Activated T-helper 2 cell treated with anti-CD3 and anti-CD28 coated beads, Interferon-gamma antibody, Interleukin-2, Interleukin-4, amounts not matched to agents 10 μg/mL and 5 μg/mL and 100 μg/mL, durations not matched to agents 14 hours and 24 hours and 36 hours (primary cell): ENCODE measurements around the gene TYSND1. TPM values are rescaled to one million over a fixed set of nuclear protein-coding genes. Genes with fewer than 3 reads are reported as not detected.

Experiments
- DNase-seq: peaks from one replicate; pipeline ENCODE4 v3.0.0; 2021; ENCODE audit warnings: low spot score
- H3K27ac Mint-ChIP-seq: one replicate; pipeline ENCODE4 v1.8.0; 2021; ENCODE audit warnings: mixed read lengths
- H3K27me3 Mint-ChIP-seq: one replicate; pipeline ENCODE4 v1.8.0; 2021; ENCODE audit warnings: low read depth, mixed read lengths
- H3K36me3 Mint-ChIP-seq: one replicate; pipeline ENCODE4 v1.8.0; 2021; ENCODE audit warnings: low read depth, mixed read lengths
- H3K4me1 Mint-ChIP-seq: one replicate; pipeline ENCODE4 v1.8.0; 2021; ENCODE audit warnings: low read depth, mixed read lengths
- H3K4me3 Mint-ChIP-seq: one replicate; pipeline ENCODE4 v1.8.0; 2021; ENCODE audit warnings: low read depth, mild to moderate bottlenecking, moderate library complexity, mixed read lengths
- H3K9me3 Mint-ChIP-seq: one replicate; pipeline ENCODE4 v1.8.0; 2021; ENCODE audit warnings: mixed read lengths
- intact Hi-C: fragments of 100-400 bp; cut with micrococcal nuclease; formaldehyde crosslinking; loops from one replicate; pipeline ENCODE4 v1.15.1; 2023
- total RNA-seq: library from RNA; stranded (reverse); gene quantifications from 2 replicates; pipeline ENCODE4 v1.2.3, GENCODE V29; 2022

The TYSND1 gene
- total RNA-seq, 1 donor from 2014 or later = 13.6 TPM

GRCh38 chr10:70178139-70178725 is 31.7 kb upstream of the TYSND1 start:
- H3K4me3 Mint-ChIP-seq = no peak overlapping the region
- intact Hi-C loops = no loop called here
- H3K9me3 Mint-ChIP-seq = peaks cover 10% of the 10 kb centered on the region
- peaks cover 24% of the 10 kb centered on the region for H3K27me3 Mint-ChIP-seq
- no peak for DNase-seq
- H3K36me3 Mint-ChIP-seq = no peaks in the 10 kb centered on the region
- H3K27ac Mint-ChIP-seq = no peak overlapping the region
- H3K4me1 Mint-ChIP-seq = peaks cover 13% of the 10 kb centered on the region

- no peaks in the 10 kb centered on the region for H3K36me3 Mint-ChIP-seq
- H3K9me3 Mint-ChIP-seq = peaks cover 10% of the 10 kb centered on the region
- DNase-seq = no peak
- H3K27me3 Mint-ChIP-seq = peaks cover 17% of the 10 kb centered on the region
- H3K27ac Mint-ChIP-seq = no peak overlapping the region
- H3K4me1 Mint-ChIP-seq = peaks cover 16% of the 10 kb centered on the region
- intact Hi-C loops = no loop called here
- no peak overlapping the region for H3K4me3 Mint-ChIP-seq
These were observed 29.9 kb upstream of the TYSND1 start for GRCh38 chr10:70176441-70176840.

GRCh38 chr10:70175516-70175915 is 29.0 kb upstream of the TYSND1 start:
- Mint-ChIP-seq H3K27me3 (peaks cover 9% of the 10 kb centered on the region), H3K4me1 (peaks cover 22% of the 10 kb centered on the region), H3K27ac (no peak overlapping the region), H3K9me3 (peaks cover 9% of the 10 kb centered on the region), H3K4me3 (no peak overlapping the region), H3K36me3 (peaks cover 3% of the 10 kb centered on the region)
- DNase-seq = no peak
- intact Hi-C loops = no loop called here

- H3K27me3 Mint-ChIP-seq = peaks cover 2% of the 10 kb centered on the region
- intact Hi-C loops = no loop called here
- no peaks in the 10 kb centered on the region for H3K9me3 Mint-ChIP-seq
- H3K4me3 Mint-ChIP-seq = no peak overlapping the region
- DNase-seq = no peak
- H3K4me1 Mint-ChIP-seq = peaks cover 25% of the 10 kb centered on the region
- H3K27ac Mint-ChIP-seq = peak overlapping the region; percentile 84
- H3K36me3 Mint-ChIP-seq = peaks cover 7% of the 10 kb centered on the region
These were observed 27.7 kb upstream of the TYSND1 start for GRCh38 chr10:70174058-70174741.

DNA sequence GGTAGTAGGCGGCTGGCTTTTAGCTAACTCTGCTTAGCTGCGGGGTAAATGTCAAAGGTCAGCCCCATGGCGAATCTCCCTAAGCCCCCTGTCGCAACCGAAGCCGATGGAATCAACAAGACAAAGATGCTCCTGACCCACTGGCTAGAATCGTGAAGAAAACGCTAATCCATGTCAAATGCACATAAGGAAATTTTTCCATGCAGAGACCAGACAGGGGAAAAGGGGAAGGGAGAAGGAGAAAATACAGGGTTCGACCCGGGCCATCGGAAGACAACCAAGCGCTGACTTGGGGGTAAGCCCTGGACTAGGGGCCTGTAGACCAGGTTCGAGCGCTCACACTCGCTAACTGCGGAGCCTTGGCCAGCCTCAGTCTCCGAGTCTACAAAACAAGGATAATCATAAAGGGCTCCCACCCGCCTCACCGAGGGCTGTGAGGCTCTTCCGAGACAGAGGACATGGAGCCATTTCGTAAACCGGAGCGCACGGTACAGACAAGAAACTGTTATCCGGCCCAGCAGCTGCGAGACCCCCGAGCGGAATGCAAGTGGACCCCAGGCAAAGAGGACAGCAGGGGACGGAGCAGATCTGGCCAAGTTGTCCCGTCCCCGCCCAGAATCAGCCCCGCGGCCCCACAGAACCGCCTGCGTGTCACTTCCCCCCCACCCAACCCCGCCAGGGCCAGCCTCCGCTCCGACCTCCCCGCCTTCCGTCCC is 23.3 kb upstream of the TYSND1 start:
- H3K36me3 Mint-ChIP-seq = peaks cover 43% of the 10 kb centered on the region
- intact Hi-C loops = loop anchor here (1.0 to 2.0 kb wide), 4 partner anchors 8 to 235 kb away; partner anchors contain the start of genes EIF4EBP2, PPA1 and TYSND1
- H3K9me3 Mint-ChIP-seq = no peaks in the 10 kb centered on the region
- H3K4me1 Mint-ChIP-seq = peaks cover 48% of the 10 kb centered on the region
- H3K27me3 Mint-ChIP-seq = no peaks in the 10 kb centered on the region
- peak overlapping the region; percentile 94 for H3K27ac Mint-ChIP-seq
- no peak for DNase-seq
- peak overlapping the region; percentile 89 for H3K4me3 Mint-ChIP-seq

DNA sequence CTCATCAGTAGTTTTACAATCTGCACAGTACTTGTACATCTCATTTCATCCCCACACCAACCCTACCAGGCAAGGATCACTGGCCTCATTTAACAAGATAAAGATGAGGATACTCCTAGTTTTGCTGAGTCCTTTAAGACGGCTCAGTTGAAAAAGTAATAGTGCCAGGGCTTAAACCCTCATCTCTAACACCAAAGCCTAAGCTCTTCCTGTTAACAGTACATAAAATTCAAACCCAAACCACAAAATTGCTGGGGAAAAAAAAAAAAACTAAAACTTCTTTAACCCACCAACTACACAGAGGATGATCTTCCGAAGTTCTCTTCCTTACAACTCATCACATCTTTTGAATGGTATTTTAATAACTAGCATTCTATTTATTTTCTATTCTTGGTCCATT is 22.5 kb upstream of the TYSND1 start:
- Mint-ChIP-seq H3K4me1 (peaks cover 49% of the 10 kb centered on the region), H3K27ac (peak overlapping the region; percentile 94), H3K36me3 (peaks cover 49% of the 10 kb centered on the region)

DNA sequence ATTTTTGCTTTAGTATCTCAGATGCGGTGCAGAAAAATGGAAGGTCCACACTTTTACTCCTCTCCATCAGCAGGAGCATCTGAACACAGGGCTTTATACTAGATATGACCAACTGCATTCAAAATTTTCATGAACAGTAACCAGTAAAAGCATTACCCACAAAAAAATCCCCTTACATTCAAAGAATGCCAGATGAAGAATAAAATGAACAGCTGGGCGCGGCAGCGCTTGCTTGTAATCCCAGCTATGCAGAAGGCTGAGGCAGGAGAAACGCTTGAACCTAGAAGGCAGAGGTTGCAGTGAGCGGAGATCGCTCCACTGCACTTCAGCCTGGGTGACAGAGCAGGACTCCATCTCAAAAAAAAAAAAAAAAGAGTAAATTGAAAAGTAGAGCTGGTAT is 20.7 kb upstream of the TYSND1 start:
- Mint-ChIP-seq H3K27ac (peak overlapping the region; percentile 40), H3K36me3 (peaks cover 62% of the 10 kb centered on the region), H3K9me3 (no peaks in the 10 kb centered on the region), H3K4me1 (peaks cover 58% of the 10 kb centered on the region), H3K4me3 (peak overlapping the region; percentile 39), H3K27me3 (no peaks in the 10 kb centered on the region)
- intact Hi-C loops = no loop called here
- no peak for DNase-seq

More for the DNA sequence above, 22.5 kb upstream of the TYSND1 start:
- Mint-ChIP-seq H3K4me3 (peak overlapping the region; percentile 89), H3K27me3 (no peaks in the 10 kb centered on the region), H3K9me3 (no peaks in the 10 kb centered on the region)
- DNase-seq = no peak
- intact Hi-C loops = no loop called here

- Mint-ChIP-seq H3K36me3 (peaks cover 71% of the 10 kb centered on the region), H3K27me3 (no peaks in the 10 kb centered on the region), H3K4me3 (no peak overlapping the region), H3K9me3 (no peaks in the 10 kb centered on the region), H3K4me1 (peaks cover 65% of the 10 kb centered on the region), H3K27ac (no peak overlapping the region)
- no peak for DNase-seq
- intact Hi-C loops = no loop called here
These were observed 19.9 kb upstream of the TYSND1 start for GRCh38 chr10:70166394-70166793.

DNA sequence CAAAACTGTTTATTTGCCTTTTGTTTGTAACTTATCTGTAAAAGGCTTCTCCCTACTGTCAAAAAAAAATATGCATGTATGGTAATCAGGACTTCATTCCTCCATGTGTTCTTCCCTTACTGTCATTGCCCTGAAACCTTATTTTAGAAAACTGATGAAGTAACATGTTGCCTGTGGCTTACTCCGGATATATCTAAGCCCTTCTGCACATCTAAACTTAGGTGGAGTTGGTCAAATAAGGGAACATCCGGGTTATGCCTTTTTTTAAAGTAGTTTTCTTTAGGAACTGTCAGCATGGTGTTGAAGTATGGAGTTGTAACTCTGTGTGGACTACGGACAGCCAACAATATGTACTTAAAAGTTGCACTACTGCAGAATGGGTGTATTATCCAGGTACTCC is 17.7 kb upstream of the TYSND1 start:
- Mint-ChIP-seq H3K27me3 (no peaks in the 10 kb centered on the region), H3K36me3 (peaks cover 84% of the 10 kb centered on the region), H3K27ac (no peak overlapping the region), H3K4me3 (no peak overlapping the region), H3K9me3 (no peaks in the 10 kb centered on the region), H3K4me1 (peaks cover 68% of the 10 kb centered on the region)
- intact Hi-C loops = loop anchor here (5.0 kb wide), 2 partner anchors 33 to 108 kb away; no protein-coding TSS in a partner anchor
- DNase-seq = no peak

- Mint-ChIP-seq H3K36me3 (peaks cover 83% of the 10 kb centered on the region), H3K4me1 (peaks cover 61% of the 10 kb centered on the region), H3K4me3 (peak overlapping the region; percentile 63), H3K27ac (peak overlapping the region; percentile 88), H3K9me3 (no peaks in the 10 kb centered on the region), H3K27me3 (no peaks in the 10 kb centered on the region)
- intact Hi-C loops = loop anchor here (2.0 to 5.0 kb wide), 3 partner anchors 34 to 109 kb away; partner anchors contain the start of gene PPA1
- no peak for DNase-seq
These were observed 16.9 kb upstream of the TYSND1 start for GRCh38 chr10:70163448-70163847.

- intact Hi-C loops = loop anchor here (1.0 to 5.0 kb wide), 5 partner anchors 7 to 109 kb away; partner anchors contain the start of genes PPA1, SAR1A and TYSND1
- DNase-seq = peak; percentile 68
- H3K9me3 Mint-ChIP-seq = no peaks in the 10 kb centered on the region
- H3K4me3 Mint-ChIP-seq = peak overlapping the region; percentile 53
- H3K27ac Mint-ChIP-seq = peak overlapping the region; percentile 88
- peaks cover 60% of the 10 kb centered on the region for H3K4me1 Mint-ChIP-seq
- H3K27me3 Mint-ChIP-seq = no peaks in the 10 kb centered on the region
- H3K36me3 Mint-ChIP-seq = peaks cover 85% of the 10 kb centered on the region
These were observed 16.3 kb upstream of the TYSND1 start for GRCh38 chr10:70162892-70163201.

- Mint-ChIP-seq H3K4me3 (peak overlapping the region; percentile 54), H3K27me3 (no peaks in the 10 kb centered on the region), H3K27ac (peak overlapping the region; percentile 88), H3K4me1 (peaks cover 58% of the 10 kb centered on the region), H3K9me3 (no peaks in the 10 kb centered on the region), H3K36me3 (peaks cover 87% of the 10 kb centered on the region)
- intact Hi-C loops = loop anchor here (1.0 to 5.0 kb wide), 5 partner anchors 8 to 110 kb away; partner anchors contain the start of genes PPA1, SAR1A and TYSND1
- no peak for DNase-seq
These were observed 15.8 kb upstream of the TYSND1 start for GRCh38 chr10:70162151-70162891.
